H1 (cell line): Measurements from ENCODE around the gene ABCD1.

ENCODE experiments used
- ASH2L ChIP-seq: fragments of 200-600, 300-600 bp; sonication (generic); IDR thresholded peaks from one replicate; pipeline ENCODE4 v1.7.1; 2017; ENCODE audit warnings: low read length
- CHD1 ChIP-seq: IDR thresholded peaks from 2 replicates; pipeline ENCODE4 v1.6.1; 2012; ENCODE audit warnings: low read depth, low read length, improper control_type of control experiment
- FOSL1 ChIP-seq: IDR thresholded peaks from 2 replicates; pipeline ENCODE4 v1.6.1; 2011; ENCODE audit warnings: mild to moderate bottlenecking, low read depth, low read length, moderate library complexity; ENCODE audit not compliant: insufficient read depth
- POLR2A ChIP-seq, 2 experiments: IDR thresholded peaks; 1 replicate in 1 of 2; 2 replicates in 1 of 2; pipeline ENCODE4 v1.6.1; 2011; ENCODE audit warnings: low read depth in 2 of 2, low read length in 2 of 2, mild to moderate bottlenecking in 2 of 2; ENCODE audit errors: control extremely low read depth in 1 of 2
- SIN3A ChIP-seq, 2 experiments: IDR thresholded peaks in 1 of 2; conservative IDR thresholded peaks in 1 of 2; 2 replicates each; pipeline ENCODE4 v1.6.1; 2011 to 2012; ENCODE audit warnings: low read length in 2 of 2, improper control_type of control experiment in 1 of 2, low read depth in 1 of 2, mild to moderate bottlenecking in 1 of 2
- USF2 ChIP-seq: IDR thresholded peaks from 2 replicates; pipeline ENCODE4 v1.6.1; 2011; ENCODE audit warnings: low read length, improper control_type of control experiment
- TF ChIP-seq, protein P1 (sequence below), 3 experiments: IDR thresholded peaks; 1 replicate in 2 of 3; 2 replicates in 1 of 3; pipeline versions ENCODE4 v1.5.1 to v1.6.1; 2011; ENCODE audit warnings: low read length in 3 of 3, mild to moderate bottlenecking in 3 of 3, inconsistent platforms in 2 of 3, low read depth in 1 of 3, moderate library complexity in 1 of 3; ENCODE audit not compliant: insufficient read depth in 1 of 3; ENCODE audit errors: control extremely low read depth in 1 of 3
- TF ChIP-seq, protein P2 (sequence below): IDR thresholded peaks from 2 replicates; pipeline ENCODE4 v1.6.1; 2012; ENCODE audit warnings: inconsistent platforms
- TF ChIP-seq, protein P3 (sequence below): IDR thresholded peaks from 2 replicates; pipeline ENCODE4 v1.6.1; 2012; ENCODE audit warnings: inconsistent platforms

DNA sequence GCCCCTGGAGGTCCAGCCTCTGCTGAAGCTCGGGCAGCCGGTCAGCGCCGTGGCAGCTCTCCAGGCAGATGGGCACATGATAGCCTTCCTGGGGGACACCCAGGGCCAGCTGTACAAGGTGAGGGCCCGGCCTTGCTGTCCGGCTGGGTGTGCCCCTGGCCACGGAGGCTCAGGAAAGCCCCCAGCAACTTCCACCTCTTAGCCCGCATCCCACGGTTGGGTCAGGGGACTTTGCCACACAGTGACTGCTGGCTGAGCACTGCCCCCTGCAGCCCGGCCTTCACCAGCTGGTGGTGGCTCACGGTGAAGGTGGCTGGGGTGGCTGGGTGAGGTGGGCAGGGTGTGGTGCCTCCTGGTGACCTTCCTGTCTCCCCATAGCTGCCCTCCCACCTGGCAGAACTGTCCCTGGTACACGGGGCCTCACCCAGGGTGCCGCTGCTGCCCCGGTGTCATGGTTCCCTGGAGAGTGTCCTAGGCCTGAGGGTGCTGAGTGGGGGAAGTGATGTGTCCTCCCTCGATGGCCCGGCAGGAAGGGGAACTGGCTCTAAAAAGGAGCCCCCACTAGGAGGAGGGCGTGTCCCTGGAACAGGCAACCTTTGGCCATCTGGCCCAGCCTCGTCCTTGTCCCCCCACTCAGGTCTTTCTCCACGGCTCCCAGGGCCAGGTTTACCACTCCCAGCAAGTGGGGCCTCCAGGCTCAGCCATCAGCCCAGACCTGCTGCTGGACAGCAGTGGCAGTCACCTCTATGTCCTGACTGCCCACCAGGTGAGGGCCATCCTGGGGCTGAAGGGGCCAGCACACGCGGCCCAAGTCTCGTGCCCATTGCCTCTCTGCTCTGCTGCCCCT lies 43.9 kb downstream of the ABCD1 start:
- TF ChIP-seq SIN3A (conservative IDR thresholded peaks at IDR 0.05 in 1 of 2, IDR thresholded peaks at IDR 0.05 in 1 of 2; ENCODE audit: low read depth in 1 of 2, low read length in 2 of 2) (no peak), CHD1 (no peak), FOSL1 (no peak), USF2 (no peak), POLR2A (IDR thresholded peaks at IDR 0.05; ENCODE audit: control extremely low read depth in 1 of 2, low read depth in 2 of 2, low read length in 2 of 2) (no peak), ASH2L (no peak)
- TF ChIP-seq, protein P1, sequence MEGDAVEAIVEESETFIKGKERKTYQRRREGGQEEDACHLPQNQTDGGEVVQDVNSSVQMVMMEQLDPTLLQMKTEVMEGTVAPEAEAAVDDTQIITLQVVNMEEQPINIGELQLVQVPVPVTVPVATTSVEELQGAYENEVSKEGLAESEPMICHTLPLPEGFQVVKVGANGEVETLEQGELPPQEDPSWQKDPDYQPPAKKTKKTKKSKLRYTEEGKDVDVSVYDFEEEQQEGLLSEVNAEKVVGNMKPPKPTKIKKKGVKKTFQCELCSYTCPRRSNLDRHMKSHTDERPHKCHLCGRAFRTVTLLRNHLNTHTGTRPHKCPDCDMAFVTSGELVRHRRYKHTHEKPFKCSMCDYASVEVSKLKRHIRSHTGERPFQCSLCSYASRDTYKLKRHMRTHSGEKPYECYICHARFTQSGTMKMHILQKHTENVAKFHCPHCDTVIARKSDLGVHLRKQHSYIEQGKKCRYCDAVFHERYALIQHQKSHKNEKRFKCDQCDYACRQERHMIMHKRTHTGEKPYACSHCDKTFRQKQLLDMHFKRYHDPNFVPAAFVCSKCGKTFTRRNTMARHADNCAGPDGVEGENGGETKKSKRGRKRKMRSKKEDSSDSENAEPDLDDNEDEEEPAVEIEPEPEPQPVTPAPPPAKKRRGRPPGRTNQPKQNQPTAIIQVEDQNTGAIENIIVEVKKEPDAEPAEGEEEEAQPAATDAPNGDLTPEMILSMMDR (IDR thresholded peaks at IDR 0.05; ENCODE audit: control extremely low read depth in 1 of 3, insufficient read depth in 1 of 3, low read depth in 1 of 3, low read length in 3 of 3): peak in 2 of 3 experiments; percentile 11 to 25; a peak in 1 of 4 replicates
- TF ChIP-seq, protein P2, sequence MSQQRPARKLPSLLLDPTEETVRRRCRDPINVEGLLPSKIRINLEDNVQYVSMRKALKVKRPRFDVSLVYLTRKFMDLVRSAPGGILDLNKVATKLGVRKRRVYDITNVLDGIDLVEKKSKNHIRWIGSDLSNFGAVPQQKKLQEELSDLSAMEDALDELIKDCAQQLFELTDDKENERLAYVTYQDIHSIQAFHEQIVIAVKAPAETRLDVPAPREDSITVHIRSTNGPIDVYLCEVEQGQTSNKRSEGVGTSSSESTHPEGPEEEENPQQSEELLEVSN: no peak
- TF ChIP-seq, protein P3, sequence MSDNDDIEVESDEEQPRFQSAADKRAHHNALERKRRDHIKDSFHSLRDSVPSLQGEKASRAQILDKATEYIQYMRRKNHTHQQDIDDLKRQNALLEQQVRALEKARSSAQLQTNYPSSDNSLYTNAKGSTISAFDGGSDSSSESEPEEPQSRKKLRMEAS: no peak
